UCSD-AML1 (cell line): ENCODE data around the gene FAAH.

Experiments used
- DNase-seq: peaks from one replicate; lab custom pipeline; 2025; ENCODE audit not compliant: unreplicated experiment; lab: John Stamatoyannopoulos, UW

FAAH gene

DNA sequence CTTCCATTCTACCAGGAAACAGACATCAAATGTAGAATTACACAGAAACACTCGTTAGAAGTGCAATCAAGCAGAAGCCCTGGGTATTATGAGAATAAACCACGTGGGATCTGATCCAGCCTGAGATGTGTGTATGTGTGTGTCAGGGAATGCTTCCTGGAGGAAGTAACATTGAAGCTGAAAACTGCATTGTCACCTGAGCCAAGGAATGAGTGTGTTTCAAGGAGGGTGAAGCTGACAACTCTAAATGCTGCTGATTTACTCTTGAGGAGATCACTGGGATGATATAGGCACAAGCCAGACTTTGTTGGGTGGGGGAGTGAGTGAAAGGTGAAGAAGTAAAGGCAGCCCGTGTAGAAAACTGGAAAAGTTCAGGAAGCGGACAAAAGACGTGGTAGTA lies 27.6 kb downstream of the FAAH start:
- no peak for DNase-seq

DNA sequence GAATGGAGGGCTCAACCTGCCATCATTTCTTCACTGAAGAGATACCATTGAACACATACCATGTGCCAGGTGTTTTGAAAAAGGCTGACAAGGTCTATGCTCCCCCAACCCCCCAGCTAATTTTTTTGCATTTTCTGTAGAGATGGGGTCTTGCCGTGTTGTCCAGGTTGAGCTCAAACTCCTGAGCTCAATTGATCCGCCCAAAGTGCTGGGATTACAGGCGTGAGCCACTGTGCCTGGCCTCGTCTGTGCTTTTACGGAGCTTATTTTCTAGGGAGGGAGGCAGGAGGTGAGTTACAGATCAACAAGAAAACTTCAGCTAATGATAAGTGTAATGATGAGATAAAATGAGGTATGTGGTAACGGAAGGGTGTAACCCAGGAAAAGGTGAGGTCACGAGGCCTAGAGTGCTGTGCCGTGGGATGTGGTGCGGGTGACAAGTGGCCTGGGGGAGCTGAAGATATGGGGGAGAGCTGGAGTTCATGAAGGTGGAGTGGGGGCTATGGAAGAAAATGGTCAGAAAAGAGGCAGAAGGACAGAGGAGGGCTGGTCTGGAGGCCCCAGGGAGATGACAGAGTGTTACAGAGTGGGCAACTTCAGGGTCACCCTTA lies 28.2 kb downstream of the FAAH start:
- DNase-seq, result no peak

GRCh38 chr1:46423574-46424240 lies 29.6 kb downstream of the FAAH start:
- no peak for DNase-seq

DNA sequence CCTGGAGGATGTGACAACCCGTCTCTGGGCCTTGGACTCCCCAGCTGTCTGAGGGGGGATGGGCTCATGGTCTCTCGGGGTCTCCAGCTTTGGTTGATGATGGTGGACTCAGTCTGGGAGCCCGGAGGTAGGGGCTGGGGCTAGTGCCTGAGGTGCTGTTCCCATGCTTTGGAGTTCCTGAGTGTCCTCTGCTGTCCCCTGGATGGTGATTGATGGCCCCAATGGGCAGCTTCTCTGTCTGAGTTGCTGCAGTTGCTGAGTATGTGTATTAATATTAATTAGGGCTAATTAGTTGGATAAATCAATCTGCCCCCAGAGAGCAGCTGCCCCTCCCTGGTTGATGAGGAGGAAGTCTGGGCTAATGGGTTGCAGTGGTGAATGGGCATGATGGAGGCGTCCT lies 30.6 kb downstream of the FAAH start:
- no peak for DNase-seq

DNA sequence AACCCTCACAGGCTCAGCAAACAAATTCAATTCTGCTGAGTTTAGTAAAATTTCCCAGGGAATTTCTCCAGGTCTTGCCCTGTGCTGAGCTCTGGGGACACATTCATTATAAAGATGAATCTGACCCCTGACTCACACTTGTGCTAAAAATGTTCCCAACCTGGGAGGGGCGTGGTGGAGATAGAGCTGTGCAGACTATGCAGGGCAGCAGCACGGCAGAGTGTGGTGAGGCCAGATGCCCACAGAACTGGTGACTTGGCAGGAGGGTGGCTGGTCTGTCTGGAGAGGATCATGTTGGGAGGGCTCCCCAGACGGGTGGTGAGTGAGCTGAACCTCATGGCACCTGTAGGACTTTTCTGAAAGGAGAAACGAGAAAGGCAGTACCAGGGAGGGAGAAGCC lies 31.6 kb downstream of the FAAH start:
- no peak for DNase-seq

- DNase-seq, result no peak
These were observed 33.4 kb downstream of the FAAH start for GRCh38 chr1:46427541-46427940.

GRCh38 chr1:46429436-46429835 lies 35.3 kb downstream of the FAAH start:
- no peak for DNase-seq

DNA sequence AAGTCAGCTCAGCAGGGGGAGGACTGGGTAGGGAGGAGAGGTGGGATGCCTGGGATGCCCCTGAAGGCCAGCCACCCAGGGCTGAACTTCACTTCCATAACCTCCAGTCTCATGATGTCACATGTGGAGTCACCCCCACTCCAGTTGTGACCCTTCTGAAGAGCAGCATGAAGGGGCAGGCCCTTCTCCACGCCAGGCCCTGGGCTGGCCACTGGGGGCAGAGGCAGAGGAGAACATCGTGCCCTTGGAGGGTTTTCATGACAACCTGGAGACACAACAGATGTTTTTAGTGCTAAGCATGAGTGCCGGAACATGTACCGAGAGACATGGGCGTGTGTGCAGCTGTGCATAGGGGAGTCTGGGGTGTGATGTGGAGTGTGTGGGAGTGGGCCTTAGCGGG lies 37.6 kb downstream of the FAAH start:
- DNase-seq, result no peak

GRCh38 chr1:46432781-46433327 lies 38.7 kb downstream of the FAAH start:
- DNase-seq, result no peak

DNA sequence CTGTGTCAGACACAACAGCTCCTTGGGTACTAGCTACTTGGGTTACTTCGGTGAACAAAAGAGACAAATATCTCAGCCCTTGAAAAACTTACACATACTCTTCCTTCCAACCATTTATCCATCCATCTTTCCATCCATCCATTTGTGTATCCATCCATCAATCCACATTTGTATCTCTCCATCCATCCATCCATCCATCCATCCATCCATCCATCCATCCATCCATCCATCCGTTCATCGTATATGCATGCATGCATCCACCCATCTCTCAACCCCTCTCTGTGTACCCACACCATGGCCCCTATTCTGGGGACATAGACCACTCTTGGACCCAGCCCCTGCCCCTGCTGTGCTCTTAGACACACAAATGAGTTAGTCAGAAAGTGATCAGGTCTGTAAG lies 40.2 kb downstream of the FAAH start:
- no peak for DNase-seq

DNA sequence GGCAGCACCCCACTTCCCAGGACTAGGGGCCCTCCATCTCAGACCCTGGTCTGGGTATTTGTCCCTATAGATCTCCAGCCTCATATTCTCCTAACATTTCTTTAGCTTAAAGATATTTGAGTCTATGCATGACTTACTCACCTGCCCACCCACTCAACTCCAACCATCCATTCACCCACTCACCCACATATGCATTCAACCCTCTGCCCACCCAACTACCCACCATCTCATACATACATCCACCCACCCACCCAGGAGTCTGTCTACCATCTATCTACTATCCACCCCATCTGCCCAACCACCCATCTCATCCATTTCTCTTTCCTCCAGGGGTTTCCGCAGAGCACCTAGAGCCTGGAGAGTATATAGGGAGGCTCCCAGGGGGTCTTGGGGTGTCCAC lies 42.7 kb downstream of the FAAH start:
- no peak for DNase-seq

DNA sequence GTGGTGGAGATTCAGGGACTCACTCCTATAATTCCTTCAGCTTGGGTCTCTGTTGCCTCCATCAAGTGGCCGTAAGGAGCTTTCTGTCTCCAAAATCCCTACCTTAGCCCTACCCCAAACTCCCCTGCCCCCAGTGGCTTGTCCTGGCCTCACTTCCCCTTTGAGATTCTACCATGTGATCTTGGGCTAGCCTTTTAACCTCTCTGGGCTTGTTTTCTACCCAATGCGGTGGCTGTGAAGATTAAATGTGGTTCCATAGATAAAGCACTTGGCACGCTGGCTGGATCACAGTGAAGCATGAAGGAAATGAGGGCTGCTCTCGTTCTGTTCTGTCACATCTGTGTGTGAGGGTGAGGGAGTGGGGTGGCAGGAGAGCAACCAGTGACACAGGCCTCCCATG lies 43.6 kb downstream of the FAAH start:
- peak; percentile 36 for DNase-seq

DNA sequence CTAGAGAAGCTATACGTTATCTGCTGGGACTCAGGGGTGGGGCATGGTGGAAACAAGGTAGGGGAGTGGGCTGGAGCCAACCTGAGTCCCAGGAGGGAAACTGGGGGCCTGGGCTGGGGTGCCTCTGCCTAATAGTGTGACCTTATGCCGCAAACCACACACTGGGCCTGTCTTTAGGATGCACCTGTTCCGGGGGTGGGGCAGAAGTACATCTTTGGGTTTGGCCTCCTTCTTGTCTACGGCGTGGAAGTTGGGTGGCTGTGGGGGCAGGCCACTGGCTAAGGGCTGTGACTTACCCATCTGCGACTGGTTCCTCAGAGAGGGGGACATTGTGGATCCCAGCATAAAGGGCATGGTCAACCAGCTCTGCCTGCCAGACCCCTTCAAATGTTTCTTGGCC lies 44.2 kb downstream of the FAAH start:
- DNase-seq, result no peak

DNA sequence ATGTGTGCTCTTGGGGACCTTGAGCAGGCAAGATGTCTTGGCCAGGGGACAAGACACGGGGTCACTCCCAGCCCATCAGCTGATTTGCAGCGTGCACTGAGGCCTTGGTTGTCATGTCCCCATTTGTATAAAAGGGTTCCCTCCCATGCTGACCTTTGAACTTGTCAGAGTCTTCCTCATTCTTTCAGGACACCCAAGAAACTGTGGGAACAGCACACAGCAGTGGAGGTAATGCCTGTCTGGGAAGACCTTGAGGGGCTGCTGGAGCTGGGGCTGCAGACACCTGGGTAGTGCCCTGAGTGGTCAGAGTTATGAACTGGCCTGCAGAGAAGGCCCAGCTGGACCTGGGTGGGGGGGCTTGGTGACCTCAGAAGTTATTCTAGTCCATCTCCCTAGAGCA lies 46.4 kb downstream of the FAAH start:
- DNase-seq, result no peak

- peak; percentile 87 for DNase-seq
These were observed 48.4 kb downstream of the FAAH start for GRCh38 chr1:46442317-46443161.

DNA sequence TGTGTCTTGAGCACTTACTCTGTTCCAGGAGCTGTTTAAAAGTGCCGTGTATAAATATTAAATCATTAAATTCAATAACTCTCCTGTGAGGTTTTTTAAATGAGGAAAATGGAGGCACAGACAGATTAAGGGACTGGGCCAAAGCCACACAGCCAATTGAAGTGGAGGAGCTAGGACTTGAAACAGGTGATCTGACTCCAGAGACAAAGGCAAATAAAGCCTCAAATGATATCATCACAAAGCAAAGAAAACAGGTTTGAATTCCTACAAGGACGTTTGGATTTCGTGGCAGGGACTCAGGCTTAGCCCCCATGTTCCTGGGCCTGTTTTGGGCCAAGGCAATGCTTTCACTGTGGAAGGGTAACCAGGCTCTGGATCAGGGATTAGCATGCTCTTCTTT lies 50.3 kb downstream of the FAAH start:
- no peak for DNase-seq

GRCh38 chr1:46445773-46446256 lies 51.7 kb downstream of the FAAH start:
- DNase-seq, result no peak

- DNase-seq, result peak; percentile 73
These were observed 52.8 kb downstream of the FAAH start for GRCh38 chr1:46446646-46447498.

GRCh38 chr1:46447499-46448108 lies 53.5 kb downstream of the FAAH start:
- no peak for DNase-seq

GRCh38 chr1:46448109-46448911 lies 54.2 kb downstream of the FAAH start:
- no peak for DNase-seq
